ENCODE data around the gene LAMP1.
"Not testable (repeated sequence)": the region's sequence is repeated elsewhere in the genome, so short reads cannot be mapped to it uniquely, and the experiment has no call there.

The LAMP1 gene

DNA sequence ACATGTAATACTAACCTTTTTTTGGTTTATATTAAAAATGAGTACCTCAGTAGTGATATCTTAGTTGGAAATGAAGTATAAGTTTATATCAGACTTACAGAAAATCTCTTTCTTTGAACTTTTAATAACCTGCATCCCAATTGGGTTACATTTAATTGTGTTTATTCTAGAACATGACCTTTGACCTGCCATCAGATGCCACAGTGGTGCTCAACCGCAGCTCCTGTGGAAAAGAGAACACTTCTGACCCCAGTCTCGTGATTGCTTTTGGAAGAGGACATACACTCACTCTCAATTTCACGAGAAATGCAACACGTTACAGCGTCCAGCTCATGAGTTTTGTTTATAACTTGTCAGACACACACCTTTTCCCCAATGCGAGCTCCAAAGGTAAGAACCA lies 12.4 kb downstream of the LAMP1 start:
- no peaks in the 10 kb centered on the region for H3K4me1 ChIP-seq (ENCODE audit: control insufficient read depth, low read depth, low read length)
- no peak overlapping the region for H4K5ac ChIP-seq (ENCODE audit: low read length)
- H3K79me1 ChIP-seq (ENCODE audit: low read length): peaks cover 14% of the 10 kb centered on the region
- H3K4me3 ChIP-seq (ENCODE audit: low read length): no peak overlapping the region
- H3K56ac ChIP-seq (ENCODE audit: low read length): no peak overlapping the region
- no peak overlapping the region for H4K8ac ChIP-seq (ENCODE audit: low read depth, low read length)
- no peak overlapping the region for H2BK120ac ChIP-seq (ENCODE audit: low read depth, low read length)
- peaks cover 15% of the 10 kb centered on the region for H3K79me2 ChIP-seq (ENCODE audit: control insufficient read depth, insufficient read depth, low read length)
- no peak overlapping the region for H3K23ac ChIP-seq (ENCODE audit: low read length)
- H3K27me3 ChIP-seq (ENCODE audit: insufficient read depth, low read length, poor library complexity): no peaks in the 10 kb centered on the region
- no peak overlapping the region for H3K9ac ChIP-seq (ENCODE audit: low read length)
- no peak for DNase-seq
- H3K36me3 ChIP-seq (ENCODE audit: control insufficient read depth, insufficient read depth, low read length): peaks cover 5% of the 10 kb centered on the region
- H2BK15ac ChIP-seq (replicated peaks; ENCODE audit: low read depth): no peak overlapping the region
- H2BK5ac ChIP-seq (ENCODE audit: low read length): no peak overlapping the region
- H2AK5ac ChIP-seq (ENCODE audit: low read length): no peak overlapping the region
- no peak overlapping the region for H3K4me2 ChIP-seq (ENCODE audit: low read length)
- no CpG with 5 or more reads among the region's 6 CpGs for WGBS (ENCODE audit: extremely low coverage, insufficient coverage, low lambda C conversion rate)
- H3K27ac ChIP-seq (ENCODE audit: low read depth, low read length): no peak overlapping the region
- no peak overlapping the region for H3K4ac ChIP-seq (ENCODE audit: low read depth, low read length)
- no peak overlapping the region for H3K18ac ChIP-seq (ENCODE audit: low read length)

DNA sequence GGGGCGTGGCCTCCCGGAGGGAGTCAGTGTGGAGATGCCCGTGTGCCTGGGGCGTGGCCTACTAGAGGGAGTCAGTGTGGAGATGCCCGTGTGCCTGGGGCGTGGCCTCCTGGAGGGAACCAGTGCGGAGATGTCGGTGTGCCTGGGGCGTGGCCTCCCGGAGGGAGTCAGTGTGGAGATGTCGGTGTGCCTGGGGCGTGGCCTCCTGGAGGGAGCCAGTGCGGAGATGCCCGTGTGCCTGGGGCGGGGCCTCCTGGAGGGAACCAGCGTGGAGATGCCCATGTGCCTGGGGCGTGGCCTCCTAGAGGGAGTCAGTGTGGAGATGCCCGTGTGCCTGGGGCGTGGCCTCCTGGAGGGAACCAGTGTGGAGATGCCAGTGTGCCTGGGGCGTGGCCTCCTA lies 17.1 kb downstream of the LAMP1 start:
- not testable (repeated sequence) for H4K8ac ChIP-seq (ENCODE audit: low read depth, low read length); H2AK5ac ChIP-seq (ENCODE audit: low read length); H3K4me2 ChIP-seq (ENCODE audit: low read length); H3K79me2 ChIP-seq (ENCODE audit: control insufficient read depth, insufficient read depth, low read length); H4K5ac ChIP-seq (ENCODE audit: low read length); H3K4me3 ChIP-seq (ENCODE audit: low read length); H3K4me1 ChIP-seq (ENCODE audit: control insufficient read depth, low read depth, low read length); H3K27me3 ChIP-seq (ENCODE audit: insufficient read depth, low read length, poor library complexity); H3K9ac ChIP-seq (ENCODE audit: low read length); H2BK5ac ChIP-seq (ENCODE audit: low read length); H3K79me1 ChIP-seq (ENCODE audit: low read length); H2BK120ac ChIP-seq (ENCODE audit: low read depth, low read length); H3K36me3 ChIP-seq (ENCODE audit: control insufficient read depth, insufficient read depth, low read length); H3K18ac ChIP-seq (ENCODE audit: low read length); H3K4ac ChIP-seq (ENCODE audit: low read depth, low read length); H2BK15ac ChIP-seq (replicated peaks; ENCODE audit: low read depth); DNase-seq; H3K56ac ChIP-seq (ENCODE audit: low read length); H3K27ac ChIP-seq (ENCODE audit: low read depth, low read length); H3K23ac ChIP-seq (ENCODE audit: low read length)
- WGBS (ENCODE audit: extremely low coverage, insufficient coverage, low lambda C conversion rate): no CpG with 5 or more reads among the region's 20 CpGs

DNA sequence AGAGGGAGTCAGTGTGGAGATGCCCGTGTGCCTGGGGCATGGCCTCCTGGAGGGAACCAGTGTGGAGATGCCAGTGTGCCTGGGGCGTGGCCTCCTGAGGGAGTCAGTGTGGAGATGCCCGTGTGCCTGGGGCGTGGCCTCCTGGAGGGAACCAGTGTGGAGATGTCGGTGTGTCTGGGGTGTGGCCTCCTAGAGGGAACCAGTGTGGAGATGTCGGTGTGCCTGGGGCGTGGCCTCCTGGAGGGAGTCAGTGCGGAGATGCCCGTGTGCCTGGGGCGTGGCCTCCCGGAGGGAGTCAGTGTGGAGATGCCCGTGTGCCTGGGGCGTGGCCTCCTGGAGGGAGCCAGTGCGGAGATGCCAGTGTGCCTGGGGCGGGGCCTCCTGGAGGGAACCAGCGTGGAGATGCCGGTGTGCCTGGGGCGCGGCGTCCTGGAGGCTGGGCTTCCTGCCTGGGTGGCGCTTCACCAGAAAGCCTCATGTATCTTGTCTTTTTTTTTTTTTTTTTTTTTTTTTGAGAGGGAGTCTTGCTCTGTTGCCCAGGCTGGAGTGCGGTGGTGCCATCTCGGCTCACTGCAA lies 17.9 kb downstream of the LAMP1 start:
- not testable (repeated sequence) for H3K56ac ChIP-seq (ENCODE audit: low read length); H2BK5ac ChIP-seq (ENCODE audit: low read length); H3K4me3 ChIP-seq (ENCODE audit: low read length); H2AK5ac ChIP-seq (ENCODE audit: low read length); H3K27me3 ChIP-seq (ENCODE audit: insufficient read depth, low read length, poor library complexity); H3K9ac ChIP-seq (ENCODE audit: low read length); H3K79me2 ChIP-seq (ENCODE audit: control insufficient read depth, insufficient read depth, low read length); H4K5ac ChIP-seq (ENCODE audit: low read length); DNase-seq; H4K8ac ChIP-seq (ENCODE audit: low read depth, low read length); H3K18ac ChIP-seq (ENCODE audit: low read length); H3K4ac ChIP-seq (ENCODE audit: low read depth, low read length); H2BK15ac ChIP-seq (replicated peaks; ENCODE audit: low read depth); H3K36me3 ChIP-seq (ENCODE audit: control insufficient read depth, insufficient read depth, low read length); H3K27ac ChIP-seq (ENCODE audit: low read depth, low read length); H2BK120ac ChIP-seq (ENCODE audit: low read depth, low read length); H3K4me2 ChIP-seq (ENCODE audit: low read length); H3K4me1 ChIP-seq (ENCODE audit: control insufficient read depth, low read depth, low read length); H3K23ac ChIP-seq (ENCODE audit: low read length); H3K79me1 ChIP-seq (ENCODE audit: low read length)
- no CpG with 5 or more reads among the region's 23 CpGs for WGBS (ENCODE audit: extremely low coverage, insufficient coverage, low lambda C conversion rate)

DNA sequence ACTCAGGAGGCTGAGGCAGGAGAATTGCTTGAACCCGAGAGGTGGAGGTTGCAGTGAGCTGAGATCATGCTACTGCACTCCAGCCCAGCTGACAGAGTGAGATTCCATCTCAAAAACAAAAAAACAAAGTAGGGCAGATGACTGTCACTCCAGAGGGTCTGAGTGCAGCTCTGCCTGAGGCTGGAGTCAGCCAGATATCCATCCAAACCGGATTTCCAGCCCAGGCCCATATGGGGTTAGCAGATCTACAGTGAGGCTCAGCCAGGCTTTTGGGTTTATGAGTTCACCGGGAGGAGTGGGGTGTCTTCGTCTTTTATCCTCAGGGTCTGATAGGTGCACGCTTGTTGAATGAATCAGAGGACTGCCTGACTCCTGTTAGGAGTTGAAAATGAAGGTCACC lies 19.0 kb downstream of the LAMP1 start:
- H3K4ac ChIP-seq (ENCODE audit: low read depth, low read length): no peak overlapping the region
- no peaks in the 10 kb centered on the region for H3K79me2 ChIP-seq (ENCODE audit: control insufficient read depth, insufficient read depth, low read length)
- H3K79me1 ChIP-seq (ENCODE audit: low read length): no peaks in the 10 kb centered on the region
- DNase-seq: no peak
- no peak overlapping the region for H2BK5ac ChIP-seq (ENCODE audit: low read length)
- H2AK5ac ChIP-seq (ENCODE audit: low read length): no peak overlapping the region
- no peak overlapping the region for H3K4me3 ChIP-seq (ENCODE audit: low read length)
- no peak overlapping the region for H2BK15ac ChIP-seq (replicated peaks; ENCODE audit: low read depth)
- H4K8ac ChIP-seq (ENCODE audit: low read depth, low read length): no peak overlapping the region
- H3K27ac ChIP-seq (ENCODE audit: low read depth, low read length): no peak overlapping the region
- no peak overlapping the region for H2BK120ac ChIP-seq (ENCODE audit: low read depth, low read length)
- no peak overlapping the region for H3K56ac ChIP-seq (ENCODE audit: low read length)
- H3K4me2 ChIP-seq (ENCODE audit: low read length): no peak overlapping the region
- H3K4me1 ChIP-seq (ENCODE audit: control insufficient read depth, low read depth, low read length): no peaks in the 10 kb centered on the region
- H3K23ac ChIP-seq (ENCODE audit: low read length): no peak overlapping the region
- no CpG with 5 or more reads among the region's 5 CpGs for WGBS (ENCODE audit: extremely low coverage, insufficient coverage, low lambda C conversion rate)
- peaks cover 2% of the 10 kb centered on the region for H3K36me3 ChIP-seq (ENCODE audit: control insufficient read depth, insufficient read depth, low read length)
- H4K5ac ChIP-seq (ENCODE audit: low read length): no peak overlapping the region
- no peaks in the 10 kb centered on the region for H3K27me3 ChIP-seq (ENCODE audit: insufficient read depth, low read length, poor library complexity)
- H3K18ac ChIP-seq (ENCODE audit: low read length): no peak overlapping the region
- H3K9ac ChIP-seq (ENCODE audit: low read length): no peak overlapping the region

DNA sequence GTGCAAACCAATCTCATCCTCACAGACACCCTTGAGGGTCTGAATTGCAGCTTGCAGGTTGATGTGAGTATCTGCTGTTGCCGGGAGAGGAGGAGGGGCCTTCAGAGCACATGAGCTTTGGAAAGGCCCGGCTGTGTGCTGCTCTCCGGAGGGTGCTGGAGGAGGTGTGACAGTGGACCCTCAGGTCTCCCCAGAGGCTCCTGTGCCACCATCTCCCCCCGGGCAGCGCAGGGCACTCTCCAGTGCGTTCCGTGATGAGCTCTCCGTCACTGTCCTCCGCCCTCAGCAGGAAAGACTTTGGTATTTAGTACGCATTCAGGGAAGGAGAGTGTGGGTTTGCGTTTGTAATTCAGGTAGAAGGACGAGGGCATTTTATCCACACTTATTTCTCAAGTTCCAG lies 20.0 kb downstream of the LAMP1 start:
- H3K23ac ChIP-seq (ENCODE audit: low read length): no peak overlapping the region
- no peak overlapping the region for H2BK120ac ChIP-seq (ENCODE audit: low read depth, low read length)
- no peak overlapping the region for H3K27ac ChIP-seq (ENCODE audit: low read depth, low read length)
- H3K4ac ChIP-seq (ENCODE audit: low read depth, low read length): no peak overlapping the region
- WGBS (ENCODE audit: extremely low coverage, insufficient coverage, low lambda C conversion rate): no CpG with 5 or more reads among the region's 12 CpGs
- H2AK5ac ChIP-seq (ENCODE audit: low read length): no peak overlapping the region
- H3K4me2 ChIP-seq (ENCODE audit: low read length): no peak overlapping the region
- H3K9ac ChIP-seq (ENCODE audit: low read length): no peak overlapping the region
- no peaks in the 10 kb centered on the region for H3K4me1 ChIP-seq (ENCODE audit: control insufficient read depth, low read depth, low read length)
- no peaks in the 10 kb centered on the region for H3K27me3 ChIP-seq (ENCODE audit: insufficient read depth, low read length, poor library complexity)
- H3K79me1 ChIP-seq (ENCODE audit: low read length): no peaks in the 10 kb centered on the region
- H3K79me2 ChIP-seq (ENCODE audit: control insufficient read depth, insufficient read depth, low read length): no peaks in the 10 kb centered on the region
- H3K56ac ChIP-seq (ENCODE audit: low read length): no peak overlapping the region
- no peak overlapping the region for H3K4me3 ChIP-seq (ENCODE audit: low read length)
- H3K18ac ChIP-seq (ENCODE audit: low read length): no peak overlapping the region
- no peak overlapping the region for H4K8ac ChIP-seq (ENCODE audit: low read depth, low read length)
- no peak overlapping the region for H2BK5ac ChIP-seq (ENCODE audit: low read length)
- H2BK15ac ChIP-seq (replicated peaks; ENCODE audit: low read depth): no peak overlapping the region
- peaks cover 5% of the 10 kb centered on the region for H3K36me3 ChIP-seq (ENCODE audit: control insufficient read depth, insufficient read depth, low read length)
- no peak for DNase-seq
- H4K5ac ChIP-seq (ENCODE audit: low read length): no peak overlapping the region

DNA sequence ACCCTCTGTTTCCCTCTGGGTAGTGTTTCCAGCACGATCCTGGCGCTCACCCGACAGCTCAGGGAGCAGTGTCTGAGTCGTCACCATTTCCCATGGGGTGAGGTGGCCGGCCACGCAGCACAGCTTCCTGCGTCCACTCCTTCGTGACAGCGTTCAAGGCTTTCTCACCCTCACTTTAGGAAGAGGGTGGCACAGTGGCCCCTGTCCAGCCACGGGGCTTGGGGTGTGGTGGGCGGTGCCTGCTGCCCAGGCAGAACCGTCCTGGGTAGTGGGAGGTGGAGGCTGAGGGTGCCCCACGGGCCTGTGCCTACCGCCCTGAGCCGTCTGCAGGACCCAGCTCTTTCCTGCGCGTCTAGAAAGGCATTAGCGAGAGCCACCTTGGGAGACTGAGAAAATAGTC lies 21.9 kb downstream of the LAMP1 start:
- H3K9ac ChIP-seq (ENCODE audit: low read length): no peak overlapping the region
- no peaks in the 10 kb centered on the region for H3K79me2 ChIP-seq (ENCODE audit: control insufficient read depth, insufficient read depth, low read length)
- H2BK5ac ChIP-seq (ENCODE audit: low read length): no peak overlapping the region
- H2AK5ac ChIP-seq (ENCODE audit: low read length): no peak overlapping the region
- no peak overlapping the region for H3K56ac ChIP-seq (ENCODE audit: low read length)
- no peak overlapping the region for H3K4me3 ChIP-seq (ENCODE audit: low read length)
- no peaks in the 10 kb centered on the region for H3K79me1 ChIP-seq (ENCODE audit: low read length)
- no CpG with 5 or more reads among the region's 18 CpGs for WGBS (ENCODE audit: extremely low coverage, insufficient coverage, low lambda C conversion rate)
- H4K5ac ChIP-seq (ENCODE audit: low read length): no peak overlapping the region
- H3K27ac ChIP-seq (ENCODE audit: low read depth, low read length): no peak overlapping the region
- no peak overlapping the region for H2BK15ac ChIP-seq (replicated peaks; ENCODE audit: low read depth)
- no peaks in the 10 kb centered on the region for H3K4me1 ChIP-seq (ENCODE audit: control insufficient read depth, low read depth, low read length)
- H3K4me2 ChIP-seq (ENCODE audit: low read length): no peak overlapping the region
- H2BK120ac ChIP-seq (ENCODE audit: low read depth, low read length): no peak overlapping the region
- H3K4ac ChIP-seq (ENCODE audit: low read depth, low read length): no peak overlapping the region
- H4K8ac ChIP-seq (ENCODE audit: low read depth, low read length): no peak overlapping the region
- no peak overlapping the region for H3K23ac ChIP-seq (ENCODE audit: low read length)
- peaks cover 6% of the 10 kb centered on the region for H3K36me3 ChIP-seq (ENCODE audit: control insufficient read depth, insufficient read depth, low read length)
- no peak for DNase-seq
- H3K18ac ChIP-seq (ENCODE audit: low read length): no peak overlapping the region
- H3K27me3 ChIP-seq (ENCODE audit: insufficient read depth, low read length, poor library complexity): no peaks in the 10 kb centered on the region
